ENCODE results near the gene SIGLEC11. TPM values are rescaled to one million over a fixed set of nuclear protein-coding genes. Genes with fewer than 3 reads are reported as not detected.

SIGLEC11 gene
- total RNA-seq, 4 donors from 2014 or later, result 1.2 to 3.2 TPM; not detected in 2

DNA sequence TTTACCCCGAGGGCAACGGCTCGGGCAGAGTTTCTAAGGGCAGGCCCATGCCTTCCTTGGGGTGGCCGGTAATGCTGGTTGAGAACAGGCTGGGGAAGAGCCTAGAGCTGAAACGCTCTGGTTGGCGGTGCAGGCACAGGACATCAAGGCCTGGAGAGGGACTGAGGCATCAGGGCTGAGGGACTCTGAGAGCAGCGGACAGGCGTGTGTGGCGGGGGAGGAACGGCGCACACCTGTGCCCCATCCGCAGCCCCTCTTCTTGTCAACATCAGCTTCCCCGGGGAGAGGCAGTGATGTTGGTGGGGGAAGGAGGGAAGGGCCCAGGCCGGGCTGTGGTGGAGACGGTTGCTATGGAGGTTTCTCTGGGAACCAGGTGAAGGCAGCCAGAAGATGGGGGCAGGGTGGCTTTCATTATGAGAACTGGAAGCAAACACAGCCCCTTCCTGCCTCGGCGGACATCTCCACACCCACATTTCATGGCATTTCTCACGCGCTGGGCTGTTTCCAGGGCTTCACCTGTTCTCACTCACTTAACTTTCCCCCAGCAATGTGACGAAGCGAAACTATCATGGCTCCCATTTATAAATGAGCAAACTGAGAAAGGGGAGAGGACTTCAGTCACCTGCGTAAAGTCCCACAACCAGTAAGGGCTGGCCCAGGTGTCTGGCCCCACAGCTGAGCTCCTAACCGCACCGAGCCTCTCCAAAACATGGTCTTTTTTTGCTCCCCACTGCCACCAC is 40.2 kb downstream of the SIGLEC11 start:
- 81 to 90% methylated on average over 6 to 24 of the region's 24 CpGs for WGBS, 2 donors (ENCODE audit: low coverage in 1 of 2)
- DNase-seq, result peak; percentile 24
- in situ Hi-C loops (cut with MboI; ENCODE audit: low pct_ligation_motif_present in 1 of 4, low pct_unique_long_range_greater_than_20kb in 1 of 4, low sequenced_read_pairs in 3 of 4) (no loop called here), intact Hi-C loops (cut with DNase I; ENCODE audit: low total_unique reads) (no loop called here)
- Histone ChIP-seq H3K9me3 (no peaks in the 10 kb centered on the region), H3K36me3 (no peaks in the 10 kb centered on the region), H3K4me3 (no peak overlapping the region), H3K27ac (no peak overlapping the region), H3K27me3 (no peaks in the 10 kb centered on the region), H3K4me1 (no peaks in the 10 kb centered on the region)
- TF ChIP-seq POLR2A (IDR thresholded peaks at IDR 0.05), result no peak
- no peak for TF ChIP-seq EP300 (IDR thresholded peaks at IDR 0.05; ENCODE audit: low read depth)
- TF ChIP-seq POLR2AphosphoS5 (IDR thresholded peaks at IDR 0.05), result no peak
- no peak for TF ChIP-seq CTCF (IDR thresholded peaks at IDR 0.05)

DNA sequence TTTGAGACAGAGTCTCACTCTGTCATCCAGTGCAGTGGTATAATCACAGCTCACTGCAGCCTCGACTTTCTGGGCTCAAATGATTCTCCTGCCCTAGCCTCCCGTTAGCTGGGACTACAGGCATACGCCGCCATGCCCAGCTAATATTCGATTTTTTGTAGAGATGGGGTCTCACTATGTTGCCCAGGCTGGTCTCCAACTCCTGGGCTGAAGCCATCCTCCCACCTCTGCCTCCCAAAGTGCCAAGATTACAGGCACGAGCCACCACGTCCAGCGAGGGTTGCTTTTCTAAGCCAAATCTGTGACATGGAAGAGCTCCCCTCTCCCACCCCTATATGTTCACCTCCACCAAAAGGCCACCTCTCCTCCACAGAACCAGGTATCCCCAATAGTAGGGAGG is 42.9 kb downstream of the SIGLEC11 start:
- no peak for TF ChIP-seq POLR2A (IDR thresholded peaks at IDR 0.05)
- no peak for TF ChIP-seq POLR2AphosphoS5 (IDR thresholded peaks at IDR 0.05)
- no peak for TF ChIP-seq EP300 (IDR thresholded peaks at IDR 0.05; ENCODE audit: low read depth)
- no peak for TF ChIP-seq CTCF (IDR thresholded peaks at IDR 0.05)
- peaks cover 0 to under 1% (median 0%) of the 10 kb centered on the region in 4 donors for H3K36me3 ChIP-seq
- no peak overlapping the region for H3K4me3 ChIP-seq
- WGBS, 2 donors (ENCODE audit: low coverage in 1 of 2), result 92 to 96% methylated on average over 6 to 8 of the region's 8 CpGs
- DNase-seq, result no peak
- intact Hi-C loops (cut with DNase I; ENCODE audit: low total_unique reads) (no loop called here), in situ Hi-C loops (cut with MboI; ENCODE audit: low pct_ligation_motif_present in 1 of 4, low pct_unique_long_range_greater_than_20kb in 1 of 4, low sequenced_read_pairs in 3 of 4) (no loop called here)
- H3K4me1 ChIP-seq, result no peaks in the 10 kb centered on the region
- H3K9me3 ChIP-seq, result no peaks in the 10 kb centered on the region
- H3K27ac ChIP-seq, result no peak overlapping the region
- no peaks in the 10 kb centered on the region for H3K27me3 ChIP-seq

DNA sequence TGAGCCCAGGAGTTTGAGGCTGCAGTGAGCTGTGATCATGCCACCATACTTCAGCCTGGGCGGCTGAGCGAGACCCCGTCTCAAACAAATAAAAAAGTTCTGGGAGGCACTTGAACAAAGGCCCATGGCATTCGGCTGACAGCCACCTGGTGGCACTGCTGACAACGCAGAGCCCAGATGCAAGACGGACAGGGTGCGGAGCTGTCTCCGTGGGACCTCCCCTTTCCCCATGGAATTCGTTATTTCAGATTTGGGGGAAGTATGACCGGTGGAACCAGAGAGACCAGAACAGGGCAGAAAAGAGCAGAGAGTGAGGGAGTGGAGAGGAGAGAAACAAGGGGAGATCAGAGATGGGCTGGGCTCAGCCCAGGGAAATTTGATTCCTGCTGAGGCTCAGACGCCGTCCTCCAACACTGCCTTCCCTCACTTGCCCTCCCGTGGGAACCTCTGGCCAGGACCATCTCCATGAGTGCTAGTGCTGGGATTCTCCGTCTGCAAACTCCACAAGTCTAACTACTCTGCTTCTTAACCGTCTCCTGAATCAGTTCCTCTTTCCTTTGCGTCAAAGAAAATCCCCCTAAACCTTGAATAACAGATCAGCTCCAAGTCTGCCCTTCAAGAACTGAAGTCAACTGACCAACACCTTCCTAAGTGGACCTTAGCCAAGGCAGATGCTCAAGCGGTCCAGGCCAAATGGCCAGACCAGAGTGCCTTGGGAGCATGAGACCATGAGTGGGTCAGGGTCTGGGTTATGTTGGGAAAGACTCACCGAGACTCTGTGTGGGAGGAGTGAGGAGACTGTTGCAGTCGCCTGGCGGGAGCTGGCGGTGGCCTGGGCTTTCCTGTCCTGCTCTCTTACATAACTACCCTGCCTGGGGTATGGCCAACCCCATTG is 43.9 kb downstream of the SIGLEC11 start:
- H3K9me3 ChIP-seq, result no peaks in the 10 kb centered on the region
- in situ Hi-C loops (cut with MboI; ENCODE audit: low pct_ligation_motif_present in 1 of 4, low pct_unique_long_range_greater_than_20kb in 1 of 4, low sequenced_read_pairs in 3 of 4) (no loop called here), intact Hi-C loops (cut with DNase I; ENCODE audit: low total_unique reads) (no loop called here)
- no peak overlapping the region for H3K27ac ChIP-seq
- no peak for DNase-seq
- 84 to 85% methylated on average over 10 to 21 of the region's 21 CpGs for WGBS, 2 donors (ENCODE audit: low coverage in 1 of 2)
- TF ChIP-seq POLR2A (IDR thresholded peaks at IDR 0.05), result no peak
- no peak for TF ChIP-seq EP300 (IDR thresholded peaks at IDR 0.05; ENCODE audit: low read depth)
- no peak for TF ChIP-seq POLR2AphosphoS5 (IDR thresholded peaks at IDR 0.05)
- no peak for TF ChIP-seq CTCF (IDR thresholded peaks at IDR 0.05)
- no peaks in the 10 kb centered on the region for H3K27me3 ChIP-seq
- H3K4me3 ChIP-seq, result no peak overlapping the region
- no peaks in the 10 kb centered on the region for H3K4me1 ChIP-seq
- peaks cover 0 to 4% (median 0%) of the 10 kb centered on the region in 4 donors for H3K36me3 ChIP-seq

GRCh38 chr19:49915271-49915670 is 45.7 kb downstream of the SIGLEC11 start:
- in situ Hi-C loops (cut with MboI; ENCODE audit: low pct_ligation_motif_present in 1 of 4, low pct_unique_long_range_greater_than_20kb in 1 of 4, low sequenced_read_pairs in 3 of 4), result no loop called here
- DNase-seq, result no peak
- WGBS, 2 donors (ENCODE audit: low coverage in 1 of 2), result 94 to 98% methylated on average over 3 to 6 of the region's 6 CpGs

More at GRCh38 chr19:49915271-49915670, 45.7 kb downstream of the SIGLEC11 start:
- H3K27me3 ChIP-seq, result no peaks in the 10 kb centered on the region
- H3K27ac ChIP-seq, result no peak overlapping the region
- TF ChIP-seq POLR2AphosphoS5 (IDR thresholded peaks at IDR 0.05) (no peak), EP300 (IDR thresholded peaks at IDR 0.05; ENCODE audit: low read depth) (no peak), POLR2A (IDR thresholded peaks at IDR 0.05) (no peak), CTCF (IDR thresholded peaks at IDR 0.05) (no peak)
- H3K36me3 ChIP-seq, result peaks cover 0 to 4% (median 0%) of the 10 kb centered on the region in 4 donors
- no peak overlapping the region for H3K4me3 ChIP-seq
- H3K4me1 ChIP-seq, result peaks cover 0 to 14% (median 3%) of the 10 kb centered on the region in 4 donors
- intact Hi-C loops (cut with DNase I; ENCODE audit: low total_unique reads), result no loop called here
- H3K9me3 ChIP-seq, result no peaks in the 10 kb centered on the region
